ENCODE measurements around the gene TCF7L1. TPM values are rescaled to one million over a fixed set of nuclear protein-coding genes. Genes with fewer than 3 reads are reported as not detected.
A peak's percentile ranks its signal among the peaks of the same experiment; 100 is the strongest.

Gene TCF7L1
- total RNA-seq, 2 experiments from 2014 or later = not detected

DNA sequence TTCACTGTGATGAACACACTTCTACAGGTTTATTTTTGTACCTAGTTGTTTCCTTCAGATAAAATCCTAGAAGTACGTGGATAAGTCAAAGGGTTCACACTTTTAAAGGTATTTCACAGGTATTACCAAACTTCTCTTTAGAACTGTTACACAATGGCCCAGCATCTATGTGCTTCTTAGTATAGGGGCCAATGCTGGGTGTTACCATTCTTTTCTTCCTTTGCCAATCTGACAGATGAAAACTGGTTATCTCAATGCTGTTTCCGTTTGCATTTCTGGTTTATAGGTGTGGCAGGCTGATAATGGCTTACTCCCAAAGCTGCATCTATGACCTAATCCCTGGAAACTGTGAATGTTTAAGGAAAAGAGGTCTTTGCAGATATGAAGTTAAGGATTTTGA is 2.8 kb upstream of the TCF7L1 start:
- H3K4me3 ChIP-seq (ENCODE audit: low read length) = no peak overlapping the region
- H3K9me3 Mint-ChIP-seq = no peaks in the 10 kb centered on the region
- peaks cover 9% of the 10 kb centered on the region for H3K4me1 Mint-ChIP-seq (ENCODE audit: low read depth)
- H3K9me3 ChIP-seq (ENCODE audit: control insufficient read depth in 1 of 2, insufficient read depth in 1 of 2, low read length in 2 of 2) = peaks cover 0 to 9% of the 10 kb centered on the region in 2 experiments
- ATAC-seq (ENCODE audit: poor library complexity) (no peak), DNase-seq (no peak)
- H3K27me3 ChIP-seq (ENCODE audit: control insufficient read depth in 1 of 2, insufficient read depth in 2 of 2, low read length in 2 of 2) = peaks cover 31 to 53% of the 10 kb centered on the region in 2 experiments
- H3K27ac Mint-ChIP-seq = no peak overlapping the region
- no peak overlapping the region for H3K27ac ChIP-seq (ENCODE audit: low read depth in 1 of 2, low read length in 2 of 2)
- ChIA-PET CTCF (no interaction called here), POLR2A (no interaction called here)
- intact Hi-C loops (cut with DNase I, micrococcal nuclease) = loop anchor here in 1 of 2 experiments (10.0 kb wide), 1 partner anchor 154 kb away; no protein-coding TSS in a partner anchor
- peaks cover 22% of the 10 kb centered on the region for H3K4me1 ChIP-seq (ENCODE audit: insufficient read depth, low read length)
- TF ChIP-seq, protein P1, sequence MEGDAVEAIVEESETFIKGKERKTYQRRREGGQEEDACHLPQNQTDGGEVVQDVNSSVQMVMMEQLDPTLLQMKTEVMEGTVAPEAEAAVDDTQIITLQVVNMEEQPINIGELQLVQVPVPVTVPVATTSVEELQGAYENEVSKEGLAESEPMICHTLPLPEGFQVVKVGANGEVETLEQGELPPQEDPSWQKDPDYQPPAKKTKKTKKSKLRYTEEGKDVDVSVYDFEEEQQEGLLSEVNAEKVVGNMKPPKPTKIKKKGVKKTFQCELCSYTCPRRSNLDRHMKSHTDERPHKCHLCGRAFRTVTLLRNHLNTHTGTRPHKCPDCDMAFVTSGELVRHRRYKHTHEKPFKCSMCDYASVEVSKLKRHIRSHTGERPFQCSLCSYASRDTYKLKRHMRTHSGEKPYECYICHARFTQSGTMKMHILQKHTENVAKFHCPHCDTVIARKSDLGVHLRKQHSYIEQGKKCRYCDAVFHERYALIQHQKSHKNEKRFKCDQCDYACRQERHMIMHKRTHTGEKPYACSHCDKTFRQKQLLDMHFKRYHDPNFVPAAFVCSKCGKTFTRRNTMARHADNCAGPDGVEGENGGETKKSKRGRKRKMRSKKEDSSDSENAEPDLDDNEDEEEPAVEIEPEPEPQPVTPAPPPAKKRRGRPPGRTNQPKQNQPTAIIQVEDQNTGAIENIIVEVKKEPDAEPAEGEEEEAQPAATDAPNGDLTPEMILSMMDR (IDR thresholded peaks at IDR 0.05) = no peak
- H3K36me3 ChIP-seq (ENCODE audit: insufficient read depth, low read length) = no peaks in the 10 kb centered on the region
- no peaks in the 10 kb centered on the region for H3K36me3 Mint-ChIP-seq (ENCODE audit: low read depth)
- peaks cover 52% of the 10 kb centered on the region for H3K27me3 Mint-ChIP-seq
- H3K4me3 Mint-ChIP-seq = no peak overlapping the region

DNA sequence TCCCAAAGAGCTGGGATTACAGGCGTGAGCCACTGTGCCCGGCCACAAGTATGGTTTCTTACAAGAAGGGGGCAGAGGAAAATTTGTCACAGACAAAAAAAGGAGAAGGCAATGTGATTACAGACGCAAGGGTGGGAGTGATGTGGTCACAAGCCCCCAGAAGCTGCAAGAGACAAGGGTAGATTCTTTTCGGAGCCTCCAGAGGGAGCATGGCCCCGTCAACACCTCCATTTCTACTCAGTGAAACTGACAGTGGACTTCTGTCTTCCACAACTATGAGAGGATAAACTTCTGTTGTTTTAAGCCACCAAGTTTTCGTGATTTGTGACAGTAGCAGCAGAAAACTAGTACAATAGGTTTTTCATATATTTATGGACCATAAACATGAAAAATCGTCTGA is 2.1 kb upstream of the TCF7L1 start:
- Mint-ChIP-seq H3K4me1 (ENCODE audit: low read depth) (peaks cover 9% of the 10 kb centered on the region), H3K27me3 (peaks cover 60% of the 10 kb centered on the region), H3K4me3 (no peak overlapping the region), H3K9me3 (no peaks in the 10 kb centered on the region), H3K27ac (no peak overlapping the region), H3K36me3 (ENCODE audit: low read depth) (no peaks in the 10 kb centered on the region)
- H3K9me3 ChIP-seq (ENCODE audit: control insufficient read depth in 1 of 2, insufficient read depth in 1 of 2, low read length in 2 of 2) = peaks cover 0 to 9% of the 10 kb centered on the region in 2 experiments
- H3K4me3 ChIP-seq (ENCODE audit: low read length) = no peak overlapping the region
- H3K27ac ChIP-seq (ENCODE audit: low read depth in 1 of 2, low read length in 2 of 2) = no peak overlapping the region
- peaks cover 22% of the 10 kb centered on the region for H3K4me1 ChIP-seq (ENCODE audit: insufficient read depth, low read length)
- H3K27me3 ChIP-seq (ENCODE audit: control insufficient read depth in 1 of 2, insufficient read depth in 2 of 2, low read length in 2 of 2) = peaks cover 34 to 60% of the 10 kb centered on the region in 2 experiments
- DNase-seq = no peak
- no peak for ATAC-seq (ENCODE audit: poor library complexity)
- POLR2A ChIA-PET = no interaction called here
- TF ChIP-seq, protein P1 (IDR thresholded peaks at IDR 0.05) = no peak
- no peaks in the 10 kb centered on the region for H3K36me3 ChIP-seq (ENCODE audit: insufficient read depth, low read length)
- intact Hi-C loops (cut with DNase I, micrococcal nuclease) = loop anchor here in 1 of 2 experiments (10.0 kb wide), 1 partner anchor 154 kb away; no protein-coding TSS in a partner anchor
- CTCF ChIA-PET = no interaction called here

DNA sequence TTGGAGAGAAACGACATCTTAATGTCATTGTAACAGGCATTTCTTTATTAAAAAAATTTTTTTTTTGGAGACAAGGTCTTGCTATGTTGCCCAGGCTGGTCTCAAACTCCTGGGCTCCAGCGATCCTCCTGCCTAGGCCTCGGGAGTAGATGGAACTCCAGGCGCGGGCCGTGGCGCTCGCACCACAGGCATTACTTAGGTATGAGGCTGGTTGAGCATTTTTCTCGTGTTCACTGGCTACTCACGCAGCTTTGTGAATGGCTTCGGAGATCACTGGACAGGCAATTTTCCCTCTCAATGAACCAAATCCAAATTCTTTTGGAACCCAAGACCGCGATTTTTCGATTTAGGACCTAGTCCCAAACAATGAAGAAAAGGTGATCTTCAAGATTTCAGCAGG is 795 bp upstream of the TCF7L1 start:
- Mint-ChIP-seq H3K27me3 (peaks cover 71% of the 10 kb centered on the region), H3K9me3 (no peaks in the 10 kb centered on the region), H3K4me3 (peak overlapping the region; percentile 76), H3K36me3 (ENCODE audit: low read depth) (no peaks in the 10 kb centered on the region), H3K27ac (no peak overlapping the region), H3K4me1 (ENCODE audit: low read depth) (peaks cover 9% of the 10 kb centered on the region)
- Histone ChIP-seq H3K4me1 (ENCODE audit: insufficient read depth, low read length) (peaks cover 22% of the 10 kb centered on the region), H3K36me3 (ENCODE audit: insufficient read depth, low read length) (no peaks in the 10 kb centered on the region), H3K4me3 (ENCODE audit: low read length) (no peak overlapping the region), H3K27me3 (ENCODE audit: control insufficient read depth in 1 of 2, insufficient read depth in 2 of 2, low read length in 2 of 2) (peaks cover 34 to 72% of the 10 kb centered on the region in 2 experiments), H3K27ac (ENCODE audit: low read depth in 1 of 2, low read length in 2 of 2) (no peak overlapping the region), H3K9me3 (ENCODE audit: control insufficient read depth in 1 of 2, insufficient read depth in 1 of 2, low read length in 2 of 2) (peaks cover 0 to 9% of the 10 kb centered on the region in 2 experiments)
- DNase-seq (no peak), ATAC-seq (ENCODE audit: poor library complexity) (no peak)
- TF ChIP-seq, protein P1 (IDR thresholded peaks at IDR 0.05) = no peak
- POLR2A ChIA-PET = no interaction called here
- intact Hi-C loops (cut with DNase I, micrococcal nuclease) = loop anchor here in 1 of 2 experiments (10.0 kb wide), 1 partner anchor 152 kb away; no protein-coding TSS in a partner anchor
- CTCF ChIA-PET = no interaction called here
